Gastrocnemius medialis (tissue), 4 donors: Measurements from ENCODE around the gene HAT1.

Source experiments
- CTCF ChIP-seq, 5 experiments: fragments of 450-650 bp in 3 of 5; fragments of 200-600 bp in 2 of 5; sonication (generic) in 2 of 5; IDR thresholded peaks in 4 of 5; conservative IDR thresholded peaks in 1 of 5; 1 replicate in 4 of 5; 2 replicates in 1 of 5; pipeline ENCODE4 v1.5.1; 2016 to 2019; ENCODE audit warnings: antibody characterized with exemption in 5 of 5, mild to moderate bottlenecking in 3 of 5, moderate library complexity in 3 of 5
- POLR2A ChIP-seq, 2 donors: fragments of 450-650 bp; IDR thresholded peaks; one replicate each; pipeline ENCODE4 v1.6.1; 2017; ENCODE audit warnings: antibody characterized with exemption in 2 of 2, mild to moderate bottlenecking in 2 of 2, moderate library complexity in 2 of 2

- TF ChIP-seq CTCF (IDR thresholded peaks at IDR 0.05 in 4 of 5, conservative IDR thresholded peaks at IDR 0.05 in 1 of 5) (no peak), POLR2A (IDR thresholded peaks at IDR 0.05) (no peak)
These were observed 90.6 kb downstream of the HAT1 start for GRCh38 chr2:172012677-172013391.
